GM12891 (cell line): ENCODE measurements around the gene MXD3.

Experiments used
- DNase-seq: peaks from one replicate; pipeline ENCODE4 v3.0.0; 2011; ENCODE audit warnings: low spot score; ENCODE audit not compliant: insufficient read length
- FAIRE-seq: peaks from 2 replicates; lab custom pipeline; 2011; peaks lifted over from hg19 to GRCh38; lab: Jason Lieb, UNC
- PAX5 ChIP-seq: IDR thresholded peaks from 2 replicates; pipeline ENCODE4 v1.6.1; 2011; ENCODE audit warnings: low read length, moderate library complexity, mild to moderate bottlenecking; ENCODE audit not compliant: insufficient read depth, severe bottlenecking
- POLR2A ChIP-seq: IDR thresholded peaks from 2 replicates; pipeline ENCODE4 v1.6.1; 2011; ENCODE audit warnings: low read depth, low read length, control low read depth
- POLR2AphosphoS5 ChIP-seq: IDR thresholded peaks from 2 replicates; pipeline ENCODE4 v1.6.1; 2011; ENCODE audit warnings: low read depth, low read length, control low read depth
- POU2F2 ChIP-seq: IDR thresholded peaks from 2 replicates; pipeline ENCODE4 v1.6.1; 2011; ENCODE audit warnings: low read depth, mild to moderate bottlenecking, control low read depth, low read length, moderate library complexity
- SPI1 ChIP-seq: IDR thresholded peaks from 2 replicates; pipeline ENCODE4 v1.6.1; 2011; ENCODE audit warnings: low read depth, low read length, control low read depth
- TAF1 ChIP-seq: IDR thresholded peaks from 2 replicates; pipeline ENCODE4 v1.6.1; 2011; ENCODE audit warnings: low read depth, low read length, control low read depth

Gene MXD3

GRCh38 chr5:177294632-177295031, 17.1 kb downstream of the MXD3 start:
- FAIRE-seq (no peak), DNase-seq (no peak)
- no peak for TF ChIP-seq TAF1
- no peak for TF ChIP-seq PAX5
- TF ChIP-seq POLR2AphosphoS5 = no peak
- no peak for TF ChIP-seq POLR2A
- TF ChIP-seq POU2F2 = no peak
- TF ChIP-seq SPI1 = no peak

DNA sequence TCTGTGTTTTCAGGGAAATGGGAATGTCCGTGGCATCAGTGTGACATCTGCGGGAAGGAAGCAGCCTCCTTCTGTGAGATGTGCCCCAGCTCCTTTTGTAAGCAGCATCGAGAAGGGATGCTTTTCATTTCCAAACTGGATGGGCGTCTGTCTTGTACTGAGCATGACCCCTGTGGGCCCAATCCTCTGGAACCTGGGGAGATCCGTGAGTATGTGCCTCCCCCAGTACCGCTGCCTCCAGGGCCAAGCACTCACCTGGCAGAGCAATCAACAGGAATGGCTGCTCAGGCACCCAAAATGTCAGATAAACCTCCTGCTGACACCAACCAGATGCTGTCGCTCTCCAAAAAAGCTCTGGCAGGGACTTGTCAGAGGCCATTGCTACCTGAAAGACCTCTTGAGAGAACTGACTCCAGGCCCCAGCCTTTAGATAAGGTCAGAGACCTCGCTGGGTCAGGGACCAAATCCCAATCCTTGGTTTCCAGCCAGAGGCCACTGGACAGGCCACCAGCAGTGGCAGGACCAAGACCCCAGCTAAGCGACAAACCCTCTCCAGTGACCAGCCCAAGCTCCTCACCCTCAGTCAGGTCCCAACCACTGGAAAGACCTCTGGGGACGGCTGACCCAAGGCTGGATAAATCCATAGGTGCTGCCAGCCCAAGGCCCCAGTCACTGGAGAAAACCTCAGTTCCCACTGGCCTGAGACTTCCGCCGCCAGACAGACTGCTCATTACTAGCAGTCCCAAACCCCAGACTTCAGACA, 17.7 kb downstream of the MXD3 start:
- FAIRE-seq (no peak), DNase-seq (no peak)
- TF ChIP-seq POU2F2 = no peak
- TF ChIP-seq PAX5 = no peak
- TF ChIP-seq POLR2A = no peak
- no peak for TF ChIP-seq SPI1
- no peak for TF ChIP-seq TAF1
- no peak for TF ChIP-seq POLR2AphosphoS5

- no peak for DNase-seq
- no peak for FAIRE-seq
- TF ChIP-seq TAF1 (no peak), SPI1 (no peak), POLR2A (no peak), POLR2AphosphoS5 (no peak), POU2F2 (no peak)
These were observed 20.0 kb downstream of the MXD3 start for GRCh38 chr5:177291735-177292134.

DNA sequence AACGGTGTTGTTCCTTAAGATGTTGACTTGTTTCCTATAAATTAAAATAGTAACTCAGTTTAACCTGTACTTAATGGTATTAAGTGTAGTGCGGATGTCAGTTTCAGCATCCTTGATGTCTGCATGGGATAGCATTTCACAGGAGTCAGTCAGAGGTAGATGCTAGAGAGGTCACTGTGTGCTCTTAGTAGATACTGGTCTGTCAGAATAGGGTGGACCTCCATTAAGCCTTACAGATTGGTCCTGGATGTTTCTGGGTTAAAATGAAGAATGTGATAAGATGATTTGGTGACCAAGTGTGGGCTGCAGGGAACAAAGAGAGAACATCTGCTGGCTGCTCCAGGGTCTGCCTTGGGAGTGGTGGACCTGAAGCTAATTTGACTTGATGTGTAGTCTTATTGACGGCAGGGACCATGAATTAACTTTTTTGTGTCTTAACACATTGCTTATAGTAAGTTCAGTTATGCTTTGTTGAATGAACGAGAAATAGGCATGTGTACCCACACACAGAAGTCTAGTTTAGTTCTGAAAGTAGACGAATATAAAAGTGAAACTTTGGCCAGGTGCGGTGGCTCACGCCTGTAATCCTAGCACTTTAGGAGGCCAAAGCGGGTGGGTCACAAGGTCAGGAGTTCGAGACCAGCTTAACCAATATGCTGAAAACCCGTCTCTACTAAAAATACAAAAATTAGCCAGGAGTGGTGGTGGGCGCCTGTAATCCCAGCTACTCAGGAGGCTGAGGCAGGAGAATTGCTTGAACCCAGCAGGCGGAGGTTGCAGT, 20.7 kb downstream of the MXD3 start:
- no peak for TF ChIP-seq POLR2A
- no peak for TF ChIP-seq POU2F2
- no peak for TF ChIP-seq POLR2AphosphoS5
- peak; percentile 82 for TF ChIP-seq SPI1
- TF ChIP-seq PAX5 = no peak
- no peak for TF ChIP-seq TAF1
- FAIRE-seq (peak; percentile 97), DNase-seq (no peak)

DNA sequence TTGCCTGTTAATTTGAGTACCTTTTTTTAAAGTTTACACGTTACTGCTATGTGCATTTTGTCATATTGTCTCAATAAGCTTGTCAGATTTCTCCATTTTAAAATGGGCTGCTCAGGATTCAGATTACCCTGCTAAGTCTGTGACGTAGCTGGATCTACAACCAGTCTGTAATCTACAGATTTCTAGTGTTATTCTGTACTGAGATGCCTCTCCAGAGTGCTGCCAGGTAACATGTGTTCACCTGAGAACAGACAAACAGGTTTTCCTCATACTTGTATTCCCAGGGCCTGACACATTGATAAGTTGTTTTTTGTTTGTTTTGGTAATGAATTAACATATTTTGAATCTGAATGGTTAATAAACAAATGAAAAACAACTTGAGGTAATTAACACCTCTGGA, 23.5 kb downstream of the MXD3 start:
- DNase-seq (no peak), FAIRE-seq (no peak)
- no peak for TF ChIP-seq POU2F2
- no peak for TF ChIP-seq POLR2AphosphoS5
- TF ChIP-seq TAF1 = no peak
- no peak for TF ChIP-seq POLR2A
- TF ChIP-seq PAX5 = no peak

GRCh38 chr5:177276886-177277285, 34.8 kb downstream of the MXD3 start:
- no peak for DNase-seq

DNA sequence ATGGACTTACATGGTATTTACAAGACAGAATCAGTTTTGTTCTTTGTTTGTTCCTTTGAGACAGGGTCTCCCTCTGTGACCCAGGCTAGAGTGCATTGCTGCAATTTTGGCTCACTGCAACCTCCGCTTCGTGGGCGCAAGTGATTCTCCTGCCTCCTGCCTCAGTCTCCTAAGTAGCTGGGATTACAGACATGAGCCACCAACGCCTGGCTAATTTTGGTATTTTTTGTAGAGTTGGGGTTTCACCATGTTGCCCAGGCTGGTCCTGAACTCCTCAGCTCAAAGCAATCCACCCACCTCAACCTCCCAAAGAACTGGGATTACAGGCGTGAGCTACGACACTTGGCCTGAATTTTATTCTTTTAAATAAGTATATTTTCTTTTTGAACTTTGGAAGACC, 35.8 kb downstream of the MXD3 start:
- DNase-seq = no peak
- FAIRE-seq = peak; percentile 33
- TF ChIP-seq SPI1 = no peak
- TF ChIP-seq POLR2A = no peak
- TF ChIP-seq TAF1 = no peak
- no peak for TF ChIP-seq PAX5
- no peak for TF ChIP-seq POU2F2

More at GRCh38 chr5:177276886-177277285, 34.8 kb downstream of the MXD3 start:
- FAIRE-seq = no peak
- TF ChIP-seq POU2F2 (no peak), POLR2AphosphoS5 (no peak), POLR2A (no peak), SPI1 (no peak), PAX5 (no peak), TAF1 (no peak)

- TF ChIP-seq POU2F2 (no peak), PAX5 (no peak), POLR2A (no peak), SPI1 (no peak), POLR2AphosphoS5 (no peak), TAF1 (no peak)
- DNase-seq = no peak
- FAIRE-seq = no peak
These were observed 40.6 kb downstream of the MXD3 start for GRCh38 chr5:177271113-177271512.

DNA sequence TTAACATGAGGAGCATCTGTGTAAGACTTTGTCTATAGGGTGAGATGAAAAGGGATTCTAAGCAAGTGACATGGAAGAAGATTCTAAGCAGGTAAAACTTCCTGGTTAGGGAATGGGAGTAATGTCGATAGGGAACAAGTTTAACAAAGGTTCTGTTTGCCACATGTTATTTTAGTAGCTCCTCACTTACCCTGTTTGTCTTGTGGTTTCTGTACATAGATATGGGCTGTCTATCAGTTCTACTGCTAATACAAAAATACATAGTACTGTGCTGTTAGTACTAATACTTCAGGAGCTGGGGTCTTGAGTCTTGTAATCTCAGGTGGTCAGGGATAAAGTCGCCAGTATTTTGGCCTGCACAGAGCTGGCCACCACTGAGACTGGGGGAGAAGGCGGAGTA, 41.0 kb downstream of the MXD3 start:
- TF ChIP-seq POU2F2 (no peak), POLR2AphosphoS5 (no peak), POLR2A (no peak), SPI1 (no peak), TAF1 (no peak), PAX5 (no peak)
- DNase-seq (no peak), FAIRE-seq (no peak)

DNA sequence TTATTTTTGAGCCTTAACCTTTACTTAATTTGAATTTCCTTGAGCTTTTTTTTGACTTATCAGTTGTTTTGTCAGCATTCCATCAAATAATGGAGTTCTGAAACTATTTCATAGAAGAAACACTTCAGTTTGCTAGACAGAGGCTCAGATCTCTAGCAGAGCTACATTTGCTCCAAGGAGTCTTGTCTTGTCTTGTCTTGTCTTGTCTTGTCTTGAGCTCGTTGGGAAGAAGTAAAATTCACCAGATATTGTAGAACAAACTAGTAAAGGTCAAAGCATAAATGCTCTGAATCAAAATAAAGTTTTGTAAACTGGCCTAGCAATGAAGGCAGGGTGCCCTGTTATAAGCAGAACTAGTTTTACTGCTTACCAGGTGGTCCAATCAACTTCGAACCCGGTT, 41.7 kb downstream of the MXD3 start:
- TF ChIP-seq TAF1 = no peak
- TF ChIP-seq POU2F2 = no peak
- no peak for TF ChIP-seq SPI1
- FAIRE-seq (no peak), DNase-seq (no peak)
